HepG2 (cell line): Measurements from ENCODE around the gene ZNF524. TPM values are rescaled to one million over a fixed set of nuclear protein-coding genes. Genes with fewer than 3 reads are reported as not detected.

Source experiments
- CCAR2 ChIP-seq: fragments of 200-400 bp; formaldehyde crosslinking; optimal IDR thresholded peaks from 2 replicates; pipeline ENCODE3; 2018; ENCODE audit warnings: low read depth, mild to moderate bottlenecking, low read length, moderate library complexity
- CERS6 ChIP-seq: sonication (generic); formaldehyde crosslinking; IDR thresholded peaks from 2 replicates; pipeline ENCODE4 v1.5.0; 2020; ENCODE audit warnings: missing genetic modification reagents
- FOSL2 ChIP-seq: sonication (generic); formaldehyde crosslinking; IDR thresholded peaks from 2 replicates; pipeline ENCODE4 v1.4.0; 2020; ENCODE audit warnings: missing genetic modification reagents
- JUNB ChIP-seq: sonication (generic); formaldehyde crosslinking; IDR thresholded peaks from 2 replicates; pipeline ENCODE4 v1.8.0; 2022; ENCODE audit warnings: missing genetic modification reagents, mild to moderate bottlenecking, borderline replicate concordance
- MAFK ChIP-seq, 2 experiments: IDR thresholded peaks in 1 of 2; conservative IDR thresholded peaks in 1 of 2; 2 replicates each; pipeline ENCODE4 v1.6.1; 2011; ENCODE audit warnings: improper control_type of control experiment in 2 of 2, low read length in 2 of 2
- MED1 ChIP-seq: sonication (generic); formaldehyde crosslinking; IDR thresholded peaks from 2 replicates; pipeline ENCODE4 v1.4.0; 2020; ENCODE audit warnings: missing genetic modification reagents
- MLXIP ChIP-seq: sonication (generic); formaldehyde crosslinking; IDR thresholded peaks from 2 replicates; pipeline ENCODE4 v1.9.0; 2021; ENCODE audit warnings: missing genetic modification reagents, borderline replicate concordance
- MYC ChIP-seq: sonication (generic); formaldehyde crosslinking; IDR thresholded peaks from 2 replicates; pipeline ENCODE4 v1.9.0; 2021; ENCODE audit warnings: missing genetic modification reagents, borderline replicate concordance
- NFKB2 ChIP-seq: sonication (generic); formaldehyde crosslinking; IDR thresholded peaks from 2 replicates; pipeline ENCODE4 v1.4.0; 2020; ENCODE audit warnings: missing genetic modification reagents, borderline replicate concordance
- RFXAP ChIP-seq: sonication (generic); formaldehyde crosslinking; IDR thresholded peaks from 2 replicates; pipeline ENCODE4 v1.4.0; 2020; ENCODE audit warnings: missing genetic modification reagents, borderline replicate concordance
- WIZ ChIP-seq: sonication (generic); formaldehyde crosslinking; IDR thresholded peaks from 2 replicates; pipeline ENCODE4 v1.5.1; 2020; ENCODE audit warnings: mild to moderate bottlenecking, missing genetic modification reagents
- ZBTB42 ChIP-seq: sonication (generic); formaldehyde crosslinking; IDR thresholded peaks from 2 replicates; pipeline ENCODE4 v1.5.0; 2020; ENCODE audit warnings: mild to moderate bottlenecking, missing genetic modification reagents
- ZFP62 ChIP-seq: sonication (generic); formaldehyde crosslinking; IDR thresholded peaks from 2 replicates; pipeline ENCODE4 v1.4.0; 2020; ENCODE audit warnings: missing genetic modification reagents
- ZNF280D ChIP-seq: sonication (generic); formaldehyde crosslinking; IDR thresholded peaks from 2 replicates; pipeline ENCODE4 v1.5.1; 2020; ENCODE audit warnings: mild to moderate bottlenecking, missing genetic modification reagents
- ZNF335 ChIP-seq: sonication (generic); formaldehyde crosslinking; IDR thresholded peaks from 2 replicates; pipeline ENCODE4 v1.4.0; 2020; ENCODE audit warnings: missing genetic modification reagents
- ZNF33A ChIP-seq: sonication (generic); formaldehyde crosslinking; IDR thresholded peaks from 2 replicates; pipeline ENCODE4 v1.5.1; 2020; ENCODE audit warnings: missing genetic modification reagents, mild to moderate bottlenecking, moderate library complexity, borderline replicate concordance
- ZNF431 ChIP-seq: sonication (generic); formaldehyde crosslinking; IDR thresholded peaks from 2 replicates; pipeline ENCODE4 v1.9.0; 2022; ENCODE audit warnings: missing genetic modification reagents, low read depth, mild to moderate bottlenecking, borderline replicate concordance
- ZNF570 ChIP-seq: sonication (generic); formaldehyde crosslinking; IDR thresholded peaks from 2 replicates; pipeline ENCODE4 v1.4.0; 2020; ENCODE audit warnings: mild to moderate bottlenecking, missing genetic modification reagents, borderline replicate concordance
- ZNF740 ChIP-seq: sonication (generic); formaldehyde crosslinking; IDR thresholded peaks from 2 replicates; pipeline ENCODE4 v1.4.0; 2020; ENCODE audit warnings: missing genetic modification reagents
- polyA plus RNA-seq, 8 experiments: library from polyadenylated mRNA; depleted of rRNA in 3 of 8; stranded (reverse) in 7 of 8; unstranded in 1 of 8; fragments of >200 nt; fragmentation: Illumina TruSeq in 4 of 8; extraction: Trizol in 4 of 8; gene quantifications; 2 replicates each; pipeline versions ENCODE4 v1.2.1 to v1.2.3, GENCODE V29; 2011 to 2016; ENCODE audit warnings: low read depth in 4 of 8, missing spikeins in 1 of 8, mixed read lengths in 1 of 8; ENCODE audit not compliant: insufficient read depth in 1 of 8
- total RNA-seq, 5 experiments: library from RNA; depleted of rRNA; stranded (reverse); fragments of >200 nt; fragmentation: Illumina TruSeq; extraction: Trizol; gene quantifications; 2 replicates each; pipeline ENCODE4 v1.2.3, GENCODE V29; 2016; ENCODE audit warnings: low read depth in 1 of 5

Gene ZNF524
- total and polyA plus RNA-seq, 2 of the 13 experiments (the other 11 are each of a cell fraction or from before 2014, with no cell fraction given), result 3.2 to 4.6 TPM

- TF ChIP-seq ZNF431 (CRISPR knock-in tag), result no peak
- TF ChIP-seq RFXAP (CRISPR knock-in tag), result peak; percentile 66; the same call in 1 of the 2 replicates
- no peak for TF ChIP-seq FOSL2 (CRISPR knock-in tag)
- peak; percentile 42; the same call in 1 of the 2 replicates for TF ChIP-seq ZNF335 (CRISPR knock-in tag)
- no peak for TF ChIP-seq ZFP62 (CRISPR knock-in tag)
- TF ChIP-seq JUNB (CRISPR knock-in tag), result no peak
- TF ChIP-seq ZNF280D (CRISPR knock-in tag), result no peak
- TF ChIP-seq WIZ (CRISPR knock-in tag), result no peak
- TF ChIP-seq CERS6 (CRISPR knock-in tag), result no peak
- TF ChIP-seq ZNF740 (CRISPR knock-in tag), result peak; percentile 96
- TF ChIP-seq MYC (CRISPR knock-in tag), result 0 out of 2 replicates have a peak, but pooled peaks have one; percentile 17
- TF ChIP-seq MED1 (CRISPR knock-in tag), result no peak; the same call in 1 of the 2 replicates
- TF ChIP-seq ZNF570 (CRISPR knock-in tag), result no peak
- no peak for TF ChIP-seq MLXIP (CRISPR knock-in tag)
- TF ChIP-seq MAFK (conservative IDR thresholded peaks at IDR 0.05 in 1 of 2, IDR thresholded peaks at IDR 0.05 in 1 of 2; ENCODE audit: low read length in 2 of 2), result no peak
- no peak for TF ChIP-seq ZBTB42 (CRISPR knock-in tag)
- 0 out of 2 replicates have a peak, but pooled peaks have one; percentile 18 for TF ChIP-seq NFKB2 (CRISPR knock-in tag)
- no peak for TF ChIP-seq CCAR2
- TF ChIP-seq ZNF33A (CRISPR knock-in tag), result no peak
Measured at GRCh38 chr19:55598719-55599467, 1.2 kb upstream of the ZNF524 start (continued).
